Fibroblast of skin of left biceps (primary cell): ENCODE measurements around the gene DEPDC5.
A peak's percentile ranks its signal among the peaks of the same experiment; 100 is the strongest.

Source experiments
- DNase-seq, 2 experiments: peaks; one replicate each; pipeline ENCODE4 v3.0.0-alpha.2; 2013; ENCODE audit warnings: low read depth in 2 of 2

Gene DEPDC5

GRCh38 chr22:31925056-31925455, 171.2 kb downstream of the DEPDC5 start:
- DNase-seq, result no peak

- no peak for DNase-seq
These were observed 172.2 kb downstream of the DEPDC5 start for GRCh38 chr22:31926024-31926423.

DNA sequence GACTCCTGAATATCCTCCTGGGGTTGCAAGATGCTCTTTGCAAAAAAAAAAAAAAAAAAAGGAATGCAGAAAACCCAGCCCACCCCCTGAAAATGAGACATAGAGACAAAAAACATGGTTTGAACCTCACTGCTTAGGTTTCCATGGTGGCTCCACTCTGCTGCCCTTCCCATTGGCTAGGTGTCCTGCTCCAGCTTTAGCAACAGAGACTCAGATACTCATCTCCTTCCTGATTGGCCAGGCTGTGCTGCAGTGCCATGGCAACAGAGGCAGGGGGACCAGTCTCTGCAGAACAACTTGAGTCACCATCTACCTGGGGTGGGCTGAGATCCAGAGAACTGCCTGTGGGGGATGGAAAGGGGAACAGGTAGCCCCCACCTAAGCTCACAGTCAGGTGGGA, 173.2 kb downstream of the DEPDC5 start:
- no peak for DNase-seq

- DNase-seq, result no peak
These were observed 173.7 kb downstream of the DEPDC5 start for GRCh38 chr22:31927562-31927961.

- DNase-seq, result no peak
These were observed 175.5 kb downstream of the DEPDC5 start for GRCh38 chr22:31929167-31929930.

DNA sequence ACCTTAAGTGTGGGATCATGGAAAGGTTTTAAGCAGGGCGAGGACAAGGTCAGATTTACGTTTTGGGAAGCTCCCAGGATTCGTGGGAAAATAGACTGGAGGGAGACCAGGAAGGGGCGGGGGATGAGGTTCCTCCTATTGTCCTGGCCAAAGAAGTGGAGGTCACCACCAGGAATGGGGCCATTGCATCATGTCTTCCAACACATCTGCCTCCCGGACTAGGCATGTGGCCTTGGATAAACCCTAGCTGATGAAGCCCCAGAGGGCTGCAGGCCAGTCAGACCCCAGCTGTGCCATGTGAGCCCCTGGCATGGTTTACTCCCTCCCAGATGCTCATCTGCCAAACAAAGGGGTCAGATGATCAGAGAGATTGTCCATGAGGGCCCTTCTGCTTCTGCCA, 179.0 kb downstream of the DEPDC5 start:
- no peak for DNase-seq

DNA sequence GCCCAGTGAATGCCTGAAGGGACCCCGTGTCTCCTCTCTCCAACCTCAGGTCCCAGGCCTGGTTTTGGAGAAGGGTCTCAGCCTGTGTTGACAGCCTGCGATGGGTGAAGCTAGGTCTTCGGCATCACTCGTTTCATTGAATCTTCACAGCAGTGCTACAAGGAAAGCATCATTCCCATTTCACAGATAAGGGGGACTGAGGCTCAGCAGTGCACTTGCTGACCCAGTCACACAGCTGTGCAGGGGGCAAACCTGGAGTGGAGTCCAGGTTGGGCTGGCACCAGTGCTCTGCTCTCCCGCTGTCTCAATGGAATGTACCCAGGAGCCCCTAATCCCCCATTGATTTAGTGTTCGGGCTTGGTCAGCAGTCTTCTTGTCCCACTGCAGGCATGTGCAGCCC, 179.6 kb downstream of the DEPDC5 start:
- DNase-seq, result no peak

DNA sequence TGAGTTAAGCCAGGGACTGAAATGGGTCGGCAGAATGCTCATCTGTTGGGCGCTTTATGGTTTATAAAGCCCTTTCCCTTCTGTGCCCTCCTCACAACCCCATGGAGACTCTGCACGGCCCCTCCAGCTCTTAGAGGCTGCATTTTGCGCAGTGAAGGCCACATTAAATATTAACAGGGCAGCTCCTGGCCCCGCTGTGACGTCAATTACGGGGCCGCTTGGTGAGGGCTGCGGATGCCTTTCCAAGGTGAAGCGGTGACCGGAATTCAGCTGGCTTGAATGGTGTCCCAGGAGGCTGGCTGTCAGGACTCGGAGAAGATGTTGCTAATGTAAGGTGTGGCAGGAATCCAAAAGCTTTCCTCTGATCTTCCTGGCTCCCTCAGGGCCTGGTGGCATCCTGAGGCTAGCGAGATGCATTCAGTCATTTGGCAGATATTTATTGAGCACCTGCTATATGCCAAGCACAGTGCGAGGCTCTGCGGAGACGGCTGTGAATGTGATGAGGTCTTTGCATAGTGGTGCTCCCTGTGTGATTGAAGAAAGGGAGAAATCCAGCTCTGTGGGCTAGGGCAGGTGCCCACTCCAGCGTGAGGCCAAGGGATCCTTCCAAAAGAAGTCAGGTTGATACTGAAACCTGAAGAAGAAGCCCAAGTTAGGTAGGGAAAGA, 180.1 kb downstream of the DEPDC5 start:
- DNase-seq, result no peak

DNA sequence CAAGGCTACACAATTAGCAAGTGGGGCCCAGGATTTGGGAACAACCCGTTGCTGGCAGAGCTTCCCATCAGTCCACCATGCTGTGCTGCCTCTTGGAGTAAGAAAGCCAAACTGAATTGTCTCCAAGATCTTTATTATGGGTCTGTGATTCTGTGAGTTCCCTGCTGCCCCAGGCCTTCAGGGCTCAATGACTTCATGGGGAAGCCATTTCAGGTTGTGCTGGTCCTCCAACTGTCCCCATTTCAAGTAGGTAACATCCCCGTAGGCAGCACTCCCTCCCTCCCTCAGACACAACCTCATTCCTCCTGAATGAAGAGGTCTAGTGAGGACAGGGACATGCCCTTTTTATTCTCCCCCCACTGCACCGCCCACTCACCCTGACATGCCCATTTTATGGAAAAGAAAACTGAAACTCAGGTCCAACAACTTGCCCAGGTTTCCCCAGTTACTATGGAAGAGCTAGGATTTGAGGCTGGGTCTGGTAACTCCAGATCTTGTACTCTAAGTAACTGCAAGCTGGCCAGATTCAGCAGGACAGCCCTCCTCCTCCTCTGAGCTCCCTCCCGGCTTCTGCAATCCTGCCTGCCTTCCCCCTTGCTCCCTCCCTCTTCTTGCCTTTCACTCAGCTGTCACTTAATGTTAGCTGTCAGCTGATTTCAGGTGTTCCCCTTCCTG, 182.3 kb downstream of the DEPDC5 start:
- DNase-seq, result no peak

- no peak for DNase-seq
These were observed 183.5 kb downstream of the DEPDC5 start for GRCh38 chr22:31937341-31937740.

DNA sequence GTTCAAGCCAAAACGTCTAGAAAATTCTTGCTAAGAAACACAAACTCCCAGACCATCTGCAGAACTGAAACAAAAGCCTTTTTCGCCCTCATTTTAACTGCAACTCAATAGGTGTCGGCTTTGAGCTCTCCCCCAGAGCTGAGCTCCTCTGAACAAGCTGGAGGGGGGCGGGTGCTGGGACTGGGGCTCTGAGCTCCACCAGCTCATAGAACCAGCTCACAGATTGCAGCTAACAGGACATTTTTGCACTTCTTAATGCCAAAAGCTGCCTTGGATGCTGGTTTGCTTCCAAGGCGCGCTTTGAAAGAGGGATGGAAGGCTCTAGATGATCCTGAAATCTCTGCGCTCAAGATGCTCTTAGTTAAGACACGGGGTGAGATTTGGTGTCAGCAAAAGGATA, 184.5 kb downstream of the DEPDC5 start:
- no peak for DNase-seq

GRCh38 chr22:31940506-31940905, 186.7 kb downstream of the DEPDC5 start:
- DNase-seq, result no peak

- DNase-seq, result no peak
These were observed 188.3 kb downstream of the DEPDC5 start for GRCh38 chr22:31942091-31942490.

DNA sequence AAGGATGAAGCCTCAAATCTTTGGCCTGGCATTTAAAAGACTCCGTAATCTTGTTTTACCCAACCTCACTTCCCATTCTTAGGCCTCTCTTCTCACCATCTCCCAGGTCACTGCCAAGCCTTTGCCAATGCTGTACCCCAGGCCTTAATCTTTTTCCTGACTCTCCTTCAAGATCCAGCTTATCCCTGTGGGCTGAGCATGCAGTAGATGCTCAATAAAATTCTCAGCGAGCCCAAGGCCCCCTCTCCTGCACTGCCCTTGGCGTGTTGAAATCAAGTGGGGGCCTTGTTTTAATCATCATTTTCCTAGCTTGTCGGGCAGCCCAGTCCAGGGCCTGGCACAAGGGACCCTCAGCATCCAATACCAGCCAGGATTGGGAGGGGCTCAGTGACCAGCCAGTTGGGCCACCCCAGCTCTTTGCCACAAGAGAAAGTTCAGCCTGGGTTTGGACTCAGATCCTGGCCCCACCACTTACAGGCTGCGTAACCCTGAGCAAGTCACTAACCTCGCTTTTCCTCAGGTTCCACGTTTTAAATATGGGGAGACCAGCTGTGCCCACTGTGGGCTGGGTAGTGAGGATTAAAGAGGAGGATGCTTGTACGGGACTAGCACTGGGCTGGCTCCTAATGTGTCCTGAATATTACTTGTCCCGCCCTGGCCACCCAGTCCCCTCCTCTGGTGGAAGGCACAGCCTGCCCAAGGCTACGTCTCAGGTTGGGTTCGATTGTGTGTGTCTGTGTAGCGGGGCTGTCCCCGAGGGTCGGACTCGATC, 189.6 kb downstream of the DEPDC5 start:
- no peak for DNase-seq

DNA sequence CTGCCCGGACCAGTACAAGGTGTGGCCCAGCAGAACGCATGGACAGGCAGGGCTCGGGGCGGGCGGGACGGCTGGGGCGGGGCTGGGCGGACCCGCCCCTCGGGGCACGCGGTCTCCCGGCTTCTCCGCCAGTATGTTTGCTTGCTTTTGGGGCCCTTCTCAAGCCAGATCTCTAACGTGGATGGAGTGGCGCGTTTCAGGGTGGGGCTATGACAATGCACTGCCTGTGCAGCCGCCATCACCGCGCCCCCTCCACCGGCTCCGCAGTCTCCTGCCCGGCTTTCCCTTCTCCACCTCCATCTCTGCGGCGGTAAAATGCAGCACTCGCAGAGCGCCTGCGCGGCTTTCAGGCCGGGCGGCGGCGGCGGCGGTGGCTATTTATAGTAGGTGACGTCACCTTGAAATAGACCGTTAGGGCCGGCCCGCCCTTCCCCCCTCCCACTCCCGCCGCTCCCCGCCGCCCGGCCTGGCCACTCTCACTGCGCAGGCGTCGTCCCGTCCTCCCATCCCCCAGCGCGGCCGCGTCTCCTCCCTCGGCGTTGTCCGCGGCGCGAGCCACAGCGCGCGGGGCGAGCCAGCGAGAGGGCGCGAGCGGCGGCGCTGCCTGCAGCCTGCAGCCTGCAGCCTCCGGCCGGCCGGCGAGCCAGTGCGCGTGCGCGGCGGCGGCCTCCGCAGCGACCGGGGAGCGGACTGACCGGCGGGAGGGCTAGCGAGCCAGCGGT, 190.3 kb downstream of the DEPDC5 start, which contains the start of gene YWHAH:
TSS of gene YWHAH (plus strand) at position 558 of the 722 bp plus-strand sequence. CDS start 199 bp downstream, outside the sequence.
- DNase-seq, result peak; percentile 84 to 86

GRCh38 chr22:31944700-31945442, 191.1 kb downstream of the DEPDC5 start:
- no peak for DNase-seq

DNA sequence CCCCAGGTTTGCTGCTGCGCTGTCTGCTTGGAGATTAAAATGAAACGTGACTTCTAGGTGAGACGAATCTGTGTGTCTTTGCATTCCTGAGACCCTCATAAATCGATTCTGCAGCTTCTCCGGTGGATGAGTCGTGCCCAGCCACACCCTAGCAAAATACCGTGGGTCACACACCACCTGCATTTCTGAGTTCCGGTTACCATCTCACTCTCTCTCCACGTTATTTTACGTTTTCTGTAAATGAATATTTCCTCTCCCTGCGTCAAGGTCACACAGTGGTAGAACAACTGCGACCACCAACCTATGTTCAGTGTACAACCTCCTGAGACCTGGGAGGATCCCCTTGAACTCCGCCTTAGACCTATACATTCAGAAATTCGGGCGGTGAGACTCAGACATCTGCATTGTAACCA, 191.6 kb downstream of the DEPDC5 start:
- no peak for DNase-seq

- DNase-seq, result no peak
These were observed 192.3 kb downstream of the DEPDC5 start for GRCh38 chr22:31945971-31946680.

- no peak for DNase-seq
These were observed 193.5 kb downstream of the DEPDC5 start for GRCh38 chr22:31947296-31947695.

GRCh38 chr22:31948002-31948401, 194.2 kb downstream of the DEPDC5 start:
- DNase-seq, result no peak
